NB4 (cell line): ENCODE measurements around the gene DHRS11.
"Not testable (repeated sequence)": the region's sequence is repeated elsewhere in the genome, so short reads cannot be mapped to it uniquely, and the experiment has no call there.

ENCODE experiments used
- DNase-seq: peaks from one replicate; pipeline ENCODE4 v3.0.0; 2010; ENCODE audit warnings: low read depth
- H3K4me3 ChIP-seq: one replicate; pipeline ENCODE4 v1.5.1; 2011; ENCODE audit warnings: mild to moderate bottlenecking, low read depth, low read length, moderate library complexity
- CTCF ChIP-seq: IDR thresholded peaks from one replicate; pipeline ENCODE4 v1.5.1; 2012; ENCODE audit warnings: low read depth, low read length
- MAX ChIP-seq: IDR thresholded peaks from 2 replicates; pipeline ENCODE4 v1.6.1; 2011; ENCODE audit warnings: low read depth, low read length
- MYC ChIP-seq: IDR thresholded peaks from 2 replicates; pipeline ENCODE4 v1.6.1; 2011; ENCODE audit warnings: low read depth, low read length
- POLR2A ChIP-seq: IDR thresholded peaks from 2 replicates; pipeline ENCODE4 v1.6.1; 2011; ENCODE audit warnings: mild to moderate bottlenecking; ENCODE audit not compliant: insufficient read length; ENCODE audit errors: extremely low read depth

Gene DHRS11

GRCh38 chr17:36602924-36603384 is 11.3 kb downstream of the DHRS11 start:
- peak overlapping the region; percentile 83 for H3K4me3 ChIP-seq
- TF ChIP-seq POLR2A (no peak), CTCF (peak; percentile 89), MYC (peak; percentile 58), MAX (peak; percentile 42)
- DNase-seq, result peak; percentile 90

- DNase-seq, H3K4me3 ChIP-seq: not testable (repeated sequence)
Observed at GRCh38 chr17:36605028-36605427, 13.3 kb downstream of the DHRS11 start.

- no peak for TF ChIP-seq MAX
- no peak for TF ChIP-seq POLR2A
- TF ChIP-seq CTCF, result no peak
- no peak for TF ChIP-seq MYC
- DNase-seq, result no peak
- no peak overlapping the region for H3K4me3 ChIP-seq
Observed at GRCh38 chr17:36608280-36608679, 16.6 kb downstream of the DHRS11 start.

GRCh38 chr17:36608794-36609497 is 17.3 kb downstream of the DHRS11 start:
- H3K4me3 ChIP-seq, result no peak overlapping the region
- peak; percentile 58 for DNase-seq
- TF ChIP-seq MAX (no peak), CTCF (peak; percentile 13)

- no peak overlapping the region for H3K4me3 ChIP-seq
- no peak for DNase-seq
- TF ChIP-seq CTCF (no peak), POLR2A (no peak), MAX (no peak), MYC (no peak)
Observed at GRCh38 chr17:36609498-36609862, 17.8 kb downstream of the DHRS11 start.

- no peak overlapping the region for H3K4me3 ChIP-seq
- DNase-seq, result no peak
- TF ChIP-seq MYC (no peak), CTCF (no peak), POLR2A (no peak), MAX (no peak)
Observed at GRCh38 chr17:36610474-36610873, 18.8 kb downstream of the DHRS11 start.
